Muscle of arm (tissue), 12 donors: Measurements from ENCODE around the gene PATJ. TPM values are rescaled to one million over a fixed set of nuclear protein-coding genes. Genes with fewer than 3 reads are reported as not detected.
"Not testable (repeated sequence)": the region's sequence is repeated elsewhere in the genome, so short reads cannot be mapped to it uniquely, and the experiment has no call there.

Experiments
- DNase-seq: peaks from one replicate; pipeline ENCODE4 v3.0.0-alpha.2; 2013
- polyA plus RNA-seq, 12 donors: library from polyadenylated mRNA; unstranded; fragments of 120-200 nt; gene quantifications; one replicate each; pipeline ENCODE4 v1.2.1, GENCODE V29; 2013; ENCODE audit not compliant: insufficient read length in 12 of 12

The PATJ gene
- polyA plus RNA-seq, 12 donors = 2.3 to 17.1 (median 4.1) TPM; not detected in 1

GRCh38 chr1:61941794-61942193 lies 199.5 kb downstream of the PATJ start:
- DNase-seq = no peak

DNA sequence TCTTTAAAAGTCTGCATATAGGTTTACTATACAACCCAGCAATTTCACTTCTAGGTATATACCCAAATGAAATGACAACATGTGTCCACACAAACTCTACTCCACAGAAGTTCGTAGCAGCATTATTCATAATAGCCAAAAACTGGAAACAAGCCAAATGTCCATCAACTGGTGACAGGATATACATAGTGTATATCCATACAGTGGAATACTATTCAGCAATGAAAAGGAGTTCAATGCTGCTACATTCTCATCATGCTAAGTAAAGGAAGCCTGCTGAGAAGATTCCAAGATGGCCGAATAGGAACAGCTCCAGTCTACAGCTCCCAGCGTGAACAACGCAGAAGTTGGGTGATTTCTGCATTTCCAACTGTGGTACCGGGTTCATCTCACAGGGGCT lies 200.6 kb downstream of the PATJ start:
- DNase-seq = no peak

DNA sequence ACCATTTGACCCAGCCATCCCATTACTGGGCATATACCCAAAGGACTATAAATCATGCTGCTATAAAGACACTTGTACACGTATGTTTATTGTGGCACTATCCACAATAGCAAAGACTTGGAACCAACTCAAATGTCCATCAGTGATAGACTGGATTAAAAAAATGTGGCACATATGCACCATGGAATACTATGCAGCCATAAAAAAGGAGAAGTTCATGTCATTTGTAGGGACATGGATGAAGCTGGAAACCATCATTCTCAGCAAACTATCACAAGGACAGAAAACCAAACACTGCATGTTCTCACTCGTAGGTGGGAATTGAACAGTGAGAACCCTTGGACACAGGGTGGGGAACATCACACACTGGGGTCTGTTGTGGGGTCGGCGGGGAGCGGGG lies 206.4 kb downstream of the PATJ start:
- DNase-seq = not testable (repeated sequence)

DNA sequence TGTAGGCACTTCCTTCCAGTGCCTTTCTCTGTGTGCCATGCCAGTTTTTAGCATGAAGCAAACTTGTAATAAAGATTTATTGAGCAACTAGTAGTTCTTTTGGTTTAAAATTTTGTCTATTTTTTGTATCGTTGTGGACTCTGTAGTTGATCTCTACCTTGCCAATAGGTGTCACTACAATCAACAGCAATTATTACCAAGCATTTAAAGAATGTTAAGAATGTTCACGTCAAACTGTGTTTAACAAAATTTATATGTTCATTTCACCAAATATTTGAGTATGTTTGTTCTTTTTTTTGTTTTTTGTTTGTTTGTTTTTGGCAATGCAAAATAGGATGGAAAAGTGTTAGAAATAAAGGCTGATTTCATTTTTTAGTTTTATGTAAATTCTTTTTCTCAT lies 208.1 kb downstream of the PATJ start:
- DNase-seq = no peak

DNA sequence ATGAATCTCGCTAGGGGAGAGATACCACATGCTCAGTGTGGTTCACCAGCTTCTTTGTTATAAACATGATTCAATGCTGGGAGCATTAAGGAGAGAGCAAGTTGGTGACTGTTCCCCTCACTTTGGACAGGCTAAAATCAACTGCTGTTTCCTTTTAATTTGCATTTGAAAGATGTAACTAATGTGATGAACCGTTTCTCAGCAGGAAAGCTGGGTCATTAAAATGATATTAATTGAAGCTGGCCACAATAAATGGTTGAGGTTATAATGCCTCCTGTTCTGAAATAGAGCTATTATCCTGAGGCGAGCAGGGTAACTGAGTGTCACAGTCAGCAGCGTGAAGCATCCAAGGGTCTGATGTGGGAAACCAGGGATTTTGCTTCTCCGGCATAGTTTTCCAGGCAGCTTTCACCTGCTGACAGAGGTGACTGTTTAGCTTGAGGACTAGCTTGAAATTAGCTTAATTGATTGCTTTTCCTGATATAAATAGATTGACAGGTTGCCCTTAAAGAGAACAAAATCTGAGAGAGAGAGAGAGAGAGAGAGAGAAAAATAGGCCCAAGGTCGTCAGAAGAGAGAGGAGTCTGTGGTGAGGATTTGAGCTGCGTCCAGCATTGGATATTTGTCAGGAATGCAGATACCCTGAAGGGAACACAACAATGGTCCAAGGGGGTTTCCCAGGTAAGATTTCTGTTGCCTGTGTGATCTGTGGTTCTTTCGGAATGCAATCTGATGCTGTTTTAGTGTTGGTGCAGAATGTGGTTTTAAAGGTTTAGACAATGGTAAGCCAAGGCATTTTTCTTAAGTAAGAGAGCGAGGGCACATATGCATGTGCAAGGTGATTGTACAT lies 209.7 kb downstream of the PATJ start:
- DNase-seq = no peak

GRCh38 chr1:61952675-61953074 lies 210.4 kb downstream of the PATJ start:
- no peak for DNase-seq

DNA sequence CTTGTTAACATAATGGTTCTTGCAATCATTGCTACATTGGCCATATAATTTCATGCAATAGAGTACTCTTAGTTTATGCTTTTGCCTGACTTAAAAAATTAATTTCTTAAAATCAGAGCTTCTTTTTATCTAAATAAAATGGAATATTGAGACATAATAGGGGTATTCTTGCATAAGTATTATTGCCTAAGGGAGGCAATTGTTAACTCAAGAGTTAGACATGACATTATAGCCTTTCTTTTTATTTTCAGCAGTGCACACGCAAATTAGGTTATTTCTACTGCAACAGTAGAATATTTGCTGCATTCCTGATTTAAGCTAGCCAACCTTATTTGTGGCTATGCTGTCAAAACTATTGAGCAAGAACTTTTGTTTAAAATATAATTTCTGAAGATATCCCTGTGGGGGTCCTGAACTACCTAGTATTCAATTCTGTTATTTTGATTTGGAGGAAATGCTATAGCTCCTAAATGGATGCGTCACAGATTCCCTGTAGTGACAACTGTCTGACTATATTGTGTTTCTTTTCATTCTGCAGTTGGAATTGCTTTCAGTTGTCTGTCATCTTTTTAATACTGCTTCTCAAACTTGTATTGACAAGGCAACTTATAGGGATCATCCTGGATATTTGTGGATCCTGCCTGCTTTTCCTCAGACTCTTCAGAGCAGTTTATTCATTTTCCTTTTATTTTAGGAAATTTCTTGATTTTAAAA lies 211.0 kb downstream of the PATJ start:
- no peak for DNase-seq

DNA sequence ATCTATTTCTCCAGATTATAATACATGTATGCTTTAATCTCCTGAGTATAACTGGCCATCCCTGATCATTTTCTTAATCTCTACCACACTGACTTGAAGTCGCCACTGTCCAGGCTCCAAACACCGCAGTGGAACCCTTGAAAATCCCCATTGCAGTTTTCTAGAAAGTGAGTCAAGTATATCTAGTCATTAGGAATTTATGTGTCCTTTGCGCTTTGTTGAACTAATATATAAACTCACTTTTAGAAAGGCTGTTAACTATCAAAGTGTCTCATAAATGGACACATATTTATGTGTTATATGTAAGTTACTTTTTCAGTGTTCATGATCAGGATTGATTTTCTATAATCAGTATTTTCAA lies 211.5 kb downstream of the PATJ start:
- no peak for DNase-seq

DNA sequence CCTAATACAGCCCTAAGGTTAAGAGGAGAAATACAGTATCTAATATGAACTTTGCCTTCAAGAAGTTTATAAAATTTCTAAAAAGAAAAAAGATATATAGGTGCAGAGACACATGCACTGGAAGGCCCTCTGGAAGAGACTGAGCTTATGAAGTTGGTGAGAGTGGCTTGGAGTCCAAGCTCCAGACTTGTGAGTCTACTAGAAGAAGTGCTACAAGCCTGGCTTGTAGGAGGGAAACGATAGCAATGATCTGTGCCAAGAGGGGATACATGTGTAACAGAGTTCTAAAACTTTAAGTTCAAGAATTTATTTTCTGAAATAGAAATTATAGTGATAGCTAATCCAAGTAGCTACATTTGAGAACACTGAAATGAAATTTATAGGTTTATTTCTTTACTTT lies 213.0 kb downstream of the PATJ start:
- DNase-seq = no peak

- no peak for DNase-seq
Measured at GRCh38 chr1:61956016-61956645, 213.9 kb downstream of the PATJ start.

DNA sequence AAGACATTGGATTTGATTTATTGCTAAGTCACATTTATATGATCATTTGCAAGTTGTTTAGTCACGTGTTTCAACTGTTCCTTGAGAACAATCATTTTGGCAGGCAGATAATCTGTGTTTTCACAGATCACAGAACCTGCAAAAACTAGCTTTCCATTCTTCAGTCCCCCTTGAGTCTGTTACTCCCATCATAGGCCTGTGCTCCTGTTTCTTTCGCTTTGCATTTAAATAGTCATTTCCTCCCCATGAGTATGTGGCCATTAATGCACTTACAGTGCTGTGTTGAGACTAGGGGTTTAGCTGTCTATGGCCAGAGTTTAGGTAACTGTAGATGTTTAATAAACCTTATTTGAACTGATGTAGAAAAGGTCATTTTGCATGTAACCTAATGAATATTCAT lies 214.5 kb downstream of the PATJ start:
- DNase-seq = no peak

- DNase-seq = no peak
Measured at GRCh38 chr1:61961009-61961408, 218.7 kb downstream of the PATJ start.

DNA sequence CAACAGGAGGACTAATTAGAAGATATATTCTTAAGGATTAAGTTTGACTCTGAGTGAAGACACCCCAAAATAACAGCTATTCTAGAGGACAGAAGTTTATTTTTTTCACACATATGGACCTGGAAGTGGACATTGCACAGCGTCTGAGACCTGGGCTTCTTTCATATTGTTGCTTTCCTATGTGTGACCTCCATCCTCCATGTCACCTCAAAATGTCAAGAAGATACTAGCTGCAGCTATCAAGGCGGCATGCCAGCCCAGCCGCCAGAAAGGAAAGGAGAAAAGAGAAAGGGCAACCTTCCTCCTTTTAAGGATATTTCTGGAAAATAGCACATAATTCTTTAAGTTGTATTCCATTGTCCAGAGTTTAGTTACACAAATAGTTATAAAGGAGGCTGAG lies 220.4 kb downstream of the PATJ start:
- no peak for DNase-seq

DNA sequence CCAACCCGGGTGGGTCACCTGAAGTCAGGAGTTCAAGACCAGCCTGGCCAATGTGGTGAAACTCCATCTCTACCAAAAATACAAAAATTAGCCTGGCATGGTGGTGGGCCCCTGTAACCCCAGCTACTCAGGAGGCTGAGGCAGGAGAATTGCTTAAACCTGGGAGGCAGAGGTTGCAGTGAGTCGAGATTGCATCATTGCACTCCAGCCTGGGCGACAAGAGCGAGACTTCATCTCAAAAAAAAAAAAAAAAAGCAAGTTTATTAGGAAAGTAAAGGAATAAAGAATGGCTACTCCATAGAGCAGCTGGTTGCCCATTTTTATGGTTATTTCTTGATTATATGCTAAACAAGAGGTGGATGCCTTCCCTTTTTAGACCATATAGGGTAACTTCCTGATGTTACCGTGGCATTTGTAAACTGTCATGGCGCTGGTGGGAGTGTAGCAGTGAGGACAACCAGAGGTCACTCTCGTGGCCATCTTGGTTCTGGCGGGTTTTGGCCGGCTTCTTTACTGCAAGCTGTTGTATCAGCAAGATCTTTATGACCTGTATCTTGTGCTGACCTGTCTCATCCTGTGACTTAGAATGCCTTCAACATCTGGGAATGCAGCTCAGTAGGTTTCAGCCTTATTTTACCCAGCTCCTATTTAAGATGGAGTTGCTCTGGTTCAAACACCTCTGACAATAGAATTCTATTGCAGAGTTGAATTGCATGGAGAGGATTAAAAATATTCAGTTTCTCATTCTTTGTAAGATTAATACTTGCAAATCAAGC lies 224.4 kb downstream of the PATJ start:
- DNase-seq = not testable (repeated sequence)

DNA sequence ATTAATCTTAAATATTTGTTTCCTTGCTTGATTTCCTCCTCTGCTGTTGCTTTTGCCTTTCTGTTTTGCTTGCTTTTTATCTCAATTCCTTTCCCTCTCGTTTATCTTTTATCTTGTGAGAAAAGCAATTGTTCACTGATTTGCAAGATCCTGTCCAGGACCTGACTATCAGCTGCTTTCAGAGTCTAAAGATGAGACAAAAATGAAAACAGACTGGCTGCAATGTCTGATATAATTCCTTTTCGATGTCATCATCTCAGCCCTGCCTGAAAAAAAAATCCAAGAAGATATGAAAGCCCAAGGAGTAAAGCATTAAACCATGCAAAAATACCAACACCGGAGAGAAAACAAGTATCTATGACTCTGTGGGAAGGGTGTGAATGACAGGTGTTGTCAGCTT lies 225.5 kb downstream of the PATJ start:
- no peak for DNase-seq

GRCh38 chr1:61968869-61969268 lies 226.6 kb downstream of the PATJ start:
- DNase-seq = no peak

GRCh38 chr1:61973100-61973837 lies 231.0 kb downstream of the PATJ start:
- DNase-seq = no peak

- DNase-seq = no peak
Measured at GRCh38 chr1:61975638-61976037, 233.4 kb downstream of the PATJ start.

DNA sequence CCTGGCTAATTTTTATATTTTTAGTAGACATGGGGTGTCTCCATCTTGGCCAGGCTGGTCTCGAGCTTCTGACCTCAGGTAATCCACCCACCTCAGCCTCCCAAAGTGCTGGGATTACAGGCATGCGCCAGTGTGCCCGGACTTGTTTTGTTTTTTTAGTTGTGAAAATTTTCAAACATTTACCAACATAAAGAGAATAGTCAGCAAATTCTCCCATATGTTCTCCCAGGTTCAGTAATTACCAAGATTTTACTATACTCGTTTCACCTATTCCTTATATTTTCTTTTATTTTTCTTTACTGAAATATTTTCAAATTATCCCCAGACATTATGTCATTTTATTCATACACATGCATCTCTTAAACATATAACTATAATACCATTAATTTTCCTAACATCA lies 234.3 kb downstream of the PATJ start:
- no peak for DNase-seq

GRCh38 chr1:61978796-61979195 lies 236.5 kb downstream of the PATJ start:
- peak; percentile 18 for DNase-seq

- DNase-seq = no peak
Measured at GRCh38 chr1:61979729-61980128, 237.4 kb downstream of the PATJ start.
